Spinal cord (tissue), 10 donors: ENCODE measurements around the gene C19orf73. TPM values are rescaled to one million over a fixed set of nuclear protein-coding genes. Genes with fewer than 3 reads are reported as not detected.

Experiments
- DNase-seq, 6 donors: peaks; one replicate each; pipeline versions ENCODE4 v3.0.0 to v3.0.0-alpha.2; 2013 to 2015; ENCODE audit warnings: low spot score in 6 of 6, low read depth in 4 of 6
- H3K27ac ChIP-seq: one replicate; pipeline ENCODE4 v1.5.1; 2013; ENCODE audit warnings: low read depth, low read length, control low read depth
- H3K27me3 ChIP-seq: one replicate; pipeline ENCODE4 v1.6.1; 2013; ENCODE audit warnings: low read length; ENCODE audit not compliant: control insufficient read depth, insufficient read depth
- H3K36me3 ChIP-seq: one replicate; pipeline ENCODE4 v1.6.1; 2013; ENCODE audit warnings: low read length; ENCODE audit not compliant: control insufficient read depth, insufficient read depth
- H3K4me1 ChIP-seq: one replicate; pipeline ENCODE4 v1.6.1; 2013; ENCODE audit warnings: low read length; ENCODE audit not compliant: control insufficient read depth, insufficient read depth
- H3K4me3 ChIP-seq: one replicate; pipeline ENCODE4 v1.5.1; 2013; ENCODE audit warnings: low read depth, low read length, control low read depth
- H3K9me3 ChIP-seq: one replicate; pipeline ENCODE4 v1.6.1; 2013; ENCODE audit warnings: low read length; ENCODE audit not compliant: control insufficient read depth, insufficient read depth
- WGBS: methylation state at CpG from one replicate; pipeline ENCODE4 v1.1.5; 2013; ENCODE audit warnings: missing lambda C conversion rate; ENCODE audit not compliant: insufficient coverage; 5-methylcytosine and 5-hydroxymethylcytosine counted together
- polyA plus RNA-seq, 2 donors: library from polyadenylated mRNA; unstranded; fragments of 120-200 nt; gene quantifications; one replicate each; pipeline ENCODE4 v1.2.1, GENCODE V29; 2013; ENCODE audit not compliant: insufficient read length in 2 of 2
- total RNA-seq, 2 donors: library from RNA; depleted of rRNA in 1 of 2; stranded (reverse); fragments of 120-200 nt in 1 of 2; fragments of >200 nt in 1 of 2; gene quantifications; one replicate each; pipeline versions ENCODE4 v1.2.3 to v1.2.4, GENCODE V29; 2013 to 2014
- donor health status: healthy.

Gene C19orf73
- total and polyA plus RNA-seq, 4 donors: 0.40 to 3.1 (median 2.7) TPM

DNA sequence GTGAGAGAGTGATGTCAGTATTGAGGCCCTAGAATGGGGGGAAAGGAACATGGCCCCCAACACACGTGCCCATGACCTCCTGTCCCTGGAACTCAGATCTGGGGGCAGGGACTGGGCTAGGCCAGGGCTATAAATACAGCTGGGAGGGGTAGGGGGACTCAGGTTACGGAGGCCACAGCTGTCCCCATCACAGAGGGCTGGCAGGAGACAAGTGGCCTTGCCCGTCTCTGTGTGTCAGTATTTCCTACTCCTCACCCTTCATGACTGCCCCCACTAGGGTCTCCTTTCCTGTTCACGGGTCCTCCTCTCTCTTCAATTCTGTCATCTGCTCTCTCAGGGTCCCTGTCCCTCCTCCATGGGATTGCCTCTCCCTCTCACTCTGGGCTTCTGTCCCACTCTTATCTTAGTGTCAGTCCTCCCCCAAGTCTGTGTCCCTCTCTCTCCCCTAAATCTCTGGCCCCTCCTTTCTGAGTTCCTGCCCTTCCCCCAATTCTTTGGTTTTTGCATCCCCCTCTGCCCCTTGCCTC lies 36.9 kb upstream of the C19orf73 start:
- Histone ChIP-seq H3K4me3 (no peak overlapping the region), H3K27ac (no peak overlapping the region), H3K27me3 (no peaks in the 10 kb centered on the region), H3K36me3 (peaks cover 4% of the 10 kb centered on the region), H3K4me1 (peaks cover 53% of the 10 kb centered on the region), H3K9me3 (no peaks in the 10 kb centered on the region)
- DNase-seq: no peak
- WGBS: 28% methylated on average over 4 of the region's 4 CpGs

DNA sequence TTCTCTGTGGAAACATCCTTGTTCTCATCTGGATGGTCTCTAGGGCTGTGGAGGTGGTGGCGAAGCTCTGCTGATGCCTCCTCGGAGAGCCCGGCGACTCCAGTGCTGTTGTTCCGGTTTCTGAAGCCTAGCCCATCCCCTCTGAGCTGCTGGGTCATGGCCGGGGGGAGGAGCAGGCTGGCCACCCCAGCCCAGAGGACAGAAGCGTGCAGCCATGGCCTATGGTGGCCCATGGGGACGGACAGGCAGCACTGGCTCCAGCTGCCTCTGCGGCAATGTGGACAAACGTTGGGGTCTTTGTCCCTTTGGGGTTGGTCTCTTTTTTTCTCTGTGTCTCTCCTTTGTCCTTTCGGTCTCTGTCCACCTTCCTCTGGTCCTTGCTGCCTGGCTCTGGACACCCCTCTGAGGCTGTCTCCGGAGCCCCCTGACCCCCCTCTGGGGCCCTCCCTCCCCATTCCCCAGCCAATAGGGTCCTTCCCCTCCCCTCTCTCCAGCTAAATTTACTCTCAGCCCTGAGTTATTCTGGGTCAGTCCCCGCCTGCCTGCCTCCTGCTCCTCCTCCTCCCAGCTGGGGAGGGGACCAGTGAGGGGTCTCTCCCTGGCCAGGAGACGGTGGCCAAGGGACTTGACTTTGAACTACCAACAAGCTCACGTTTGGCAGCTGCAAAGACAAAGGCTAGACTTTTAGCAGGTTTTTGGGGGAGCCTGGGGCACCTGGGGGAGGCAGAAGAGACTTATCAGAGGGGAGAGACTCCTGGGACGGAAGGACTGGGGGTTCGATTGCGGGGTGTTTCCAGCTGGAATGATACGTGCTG lies 36.3 kb upstream of the C19orf73 start, which contains the start of gene HRC:
TSS of gene HRC (minus strand) at position 392 of the 815 bp plus-strand sequence. CDS start at position 233, 159 bp downstream.
- Histone ChIP-seq H3K27ac (no peak within 1 kb of the TSS), H3K4me1 (peaks cover 56% of the 10 kb centered on the region), H3K27me3 (no peaks in the 10 kb centered on the region), H3K4me3 (no peak within 1 kb of the TSS), H3K9me3 (no peaks in the 10 kb centered on the region), H3K36me3 (no peaks in the 10 kb centered on the region)
- 39% methylated on average over 19 of the region's 19 CpGs for WGBS
- DNase-seq: peak in 1 of 6 donors; percentile 26

- Histone ChIP-seq H3K27me3 (no peaks in the 10 kb centered on the region), H3K4me3 (no peak overlapping the region), H3K36me3 (no peaks in the 10 kb centered on the region), H3K9me3 (no peaks in the 10 kb centered on the region), H3K4me1 (peaks cover 60% of the 10 kb centered on the region), H3K27ac (no peak overlapping the region)
- WGBS: 93% methylated on average over 6 of the region's 6 CpGs
- no peak for DNase-seq
Observed at GRCh38 chr19:49154279-49154678, 35.3 kb upstream of the C19orf73 start.

- Histone ChIP-seq H3K4me3 (no peak overlapping the region), H3K27me3 (no peaks in the 10 kb centered on the region), H3K4me1 (peaks cover 63% of the 10 kb centered on the region), H3K9me3 (no peaks in the 10 kb centered on the region), H3K36me3 (peaks cover 5% of the 10 kb centered on the region), H3K27ac (no peak overlapping the region)
- 86% methylated on average over 6 of the region's 10 CpGs for WGBS
- DNase-seq: no peak
Observed at GRCh38 chr19:49153167-49153809, 34.3 kb upstream of the C19orf73 start.

DNA sequence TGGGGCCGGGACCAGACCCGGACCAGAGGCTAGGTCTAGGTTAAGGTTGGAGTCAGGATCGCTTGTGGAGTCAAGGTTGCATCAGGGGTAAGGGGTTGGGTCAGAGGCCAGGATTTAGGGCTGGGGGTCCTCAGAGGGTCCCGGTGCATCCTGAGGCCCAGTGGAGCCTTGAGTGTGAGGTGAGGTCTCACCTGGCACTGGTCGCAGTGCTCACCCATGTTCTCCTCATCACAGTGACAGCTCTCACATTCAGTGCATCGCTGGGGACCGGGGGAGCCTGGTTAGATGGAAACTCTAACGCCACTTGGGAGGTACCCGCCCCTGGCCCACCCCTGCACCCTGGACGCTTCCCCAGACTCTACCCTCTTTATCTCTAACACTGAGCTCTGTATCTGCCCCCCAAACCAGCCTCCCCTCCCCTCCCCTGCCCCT lies 33.2 kb upstream of the C19orf73 start:
- no peak overlapping the region for H3K27ac ChIP-seq

GRCh38 chr19:49151267-49152118 lies 32.5 kb upstream of the C19orf73 start:
- Histone ChIP-seq H3K36me3 (peaks cover 5% of the 10 kb centered on the region), H3K4me1 (peaks cover 51% of the 10 kb centered on the region), H3K4me3 (peak overlapping the region; percentile 92), H3K9me3 (no peaks in the 10 kb centered on the region), H3K27me3 (no peaks in the 10 kb centered on the region), H3K27ac (peak overlapping the region; percentile 93)
- 5% methylated on average over 39 of the region's 45 CpGs for WGBS
- DNase-seq: peak in 2 of 6 donors; percentile 65 to 74

More for the DNA sequence above, 33.2 kb upstream of the C19orf73 start:
- Histone ChIP-seq H3K4me1 (peaks cover 53% of the 10 kb centered on the region), H3K27me3 (no peaks in the 10 kb centered on the region), H3K9me3 (no peaks in the 10 kb centered on the region), H3K4me3 (no peak overlapping the region), H3K36me3 (peaks cover 5% of the 10 kb centered on the region)
- no peak for DNase-seq
- 38% methylated on average over 8 of the region's 10 CpGs for WGBS

DNA sequence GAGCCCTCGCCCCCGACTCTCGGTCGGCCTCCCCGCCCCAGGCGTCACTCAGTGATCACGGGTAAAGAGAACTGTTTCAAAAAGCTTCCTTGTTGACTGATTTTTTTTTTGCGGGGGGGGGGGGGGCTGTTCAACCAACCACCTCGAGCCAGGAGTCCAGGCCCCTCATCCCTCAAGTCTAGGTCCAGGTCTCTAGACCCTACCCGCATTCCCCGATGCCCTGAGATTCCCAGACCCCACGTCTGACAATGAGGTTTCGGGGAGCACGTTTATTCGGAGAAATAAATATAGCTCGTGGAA lies 32.0 kb upstream of the C19orf73 start:
- Histone ChIP-seq H3K27ac (peak overlapping the region; percentile 93), H3K27me3 (no peaks in the 10 kb centered on the region), H3K4me1 (peaks cover 54% of the 10 kb centered on the region), H3K4me3 (peak overlapping the region; percentile 92), H3K9me3 (no peaks in the 10 kb centered on the region), H3K36me3 (peaks cover 8% of the 10 kb centered on the region)
- no peak for DNase-seq
- WGBS: 11% methylated on average over 4 of the region's 16 CpGs

DNA sequence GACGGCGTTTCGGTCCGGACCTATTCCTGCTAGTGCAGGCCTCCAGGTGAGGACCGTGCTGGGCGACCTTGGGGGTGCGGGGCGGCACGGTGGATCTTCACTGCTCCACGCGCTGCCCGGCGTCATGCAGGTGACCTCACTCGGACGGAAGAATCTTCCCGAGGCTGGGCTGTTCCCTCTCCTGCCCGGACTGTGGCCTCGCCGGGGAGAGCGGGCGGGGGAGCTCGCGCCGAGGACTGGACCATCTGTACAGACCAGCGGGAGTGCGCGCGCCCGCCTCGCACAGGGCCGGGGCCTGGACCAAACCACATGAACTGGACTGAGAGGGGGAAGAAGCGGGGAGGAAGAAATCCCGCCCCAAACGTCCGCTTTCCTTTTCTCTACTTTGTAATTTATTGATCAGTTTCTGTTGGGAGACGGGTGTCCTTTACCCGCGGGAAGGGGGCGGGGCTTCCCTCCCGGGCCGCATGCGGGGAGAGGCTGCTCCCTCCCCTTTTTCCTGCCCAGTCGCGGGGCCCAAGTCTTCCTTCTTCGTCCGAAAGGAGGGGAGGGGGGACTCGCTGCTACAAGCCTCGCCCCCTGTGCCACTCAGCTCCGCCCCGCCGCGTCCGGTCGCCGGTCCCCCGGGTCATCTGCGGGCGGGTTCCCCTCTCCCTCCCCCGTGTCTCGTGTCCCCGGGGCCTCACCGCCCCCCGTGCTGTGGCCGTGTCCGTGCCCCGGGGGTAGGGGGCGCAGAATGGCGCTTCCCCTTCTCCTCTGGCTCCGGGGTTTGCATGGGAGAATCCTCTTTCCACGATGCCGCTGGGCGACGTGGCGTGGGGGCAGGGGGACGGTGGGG lies 31.4 kb upstream of the C19orf73 start:
- Histone ChIP-seq H3K9me3 (no peaks in the 10 kb centered on the region), H3K27me3 (no peaks in the 10 kb centered on the region), H3K27ac (peak overlapping the region; percentile 93), H3K4me1 (peaks cover 53% of the 10 kb centered on the region), H3K36me3 (peaks cover 12% of the 10 kb centered on the region), H3K4me3 (peak overlapping the region; percentile 92)
- DNase-seq: peak in 5 of 6 donors; percentile 83 to 97 (median 86)
- WGBS: under 1% methylated on average over 45 of the region's 75 CpGs
